Stimulated activated CD8-positive, alpha-beta memory T cell treated with anti-CD3 and anti-CD28 coated beads, Interleukin-15, amount 100 ng/mL, for 4 hours (primary cell): ENCODE data around the gene GPR12.

Experiments used
- DNase-seq, 2 donors: peaks; one replicate each; pipeline ENCODE4 v3.0.0-alpha.2; 2020; ENCODE audit warnings: low read depth in 2 of 2

GPR12 gene, protein sequence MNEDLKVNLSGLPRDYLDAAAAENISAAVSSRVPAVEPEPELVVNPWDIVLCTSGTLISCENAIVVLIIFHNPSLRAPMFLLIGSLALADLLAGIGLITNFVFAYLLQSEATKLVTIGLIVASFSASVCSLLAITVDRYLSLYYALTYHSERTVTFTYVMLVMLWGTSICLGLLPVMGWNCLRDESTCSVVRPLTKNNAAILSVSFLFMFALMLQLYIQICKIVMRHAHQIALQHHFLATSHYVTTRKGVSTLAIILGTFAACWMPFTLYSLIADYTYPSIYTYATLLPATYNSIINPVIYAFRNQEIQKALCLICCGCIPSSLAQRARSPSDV

DNA sequence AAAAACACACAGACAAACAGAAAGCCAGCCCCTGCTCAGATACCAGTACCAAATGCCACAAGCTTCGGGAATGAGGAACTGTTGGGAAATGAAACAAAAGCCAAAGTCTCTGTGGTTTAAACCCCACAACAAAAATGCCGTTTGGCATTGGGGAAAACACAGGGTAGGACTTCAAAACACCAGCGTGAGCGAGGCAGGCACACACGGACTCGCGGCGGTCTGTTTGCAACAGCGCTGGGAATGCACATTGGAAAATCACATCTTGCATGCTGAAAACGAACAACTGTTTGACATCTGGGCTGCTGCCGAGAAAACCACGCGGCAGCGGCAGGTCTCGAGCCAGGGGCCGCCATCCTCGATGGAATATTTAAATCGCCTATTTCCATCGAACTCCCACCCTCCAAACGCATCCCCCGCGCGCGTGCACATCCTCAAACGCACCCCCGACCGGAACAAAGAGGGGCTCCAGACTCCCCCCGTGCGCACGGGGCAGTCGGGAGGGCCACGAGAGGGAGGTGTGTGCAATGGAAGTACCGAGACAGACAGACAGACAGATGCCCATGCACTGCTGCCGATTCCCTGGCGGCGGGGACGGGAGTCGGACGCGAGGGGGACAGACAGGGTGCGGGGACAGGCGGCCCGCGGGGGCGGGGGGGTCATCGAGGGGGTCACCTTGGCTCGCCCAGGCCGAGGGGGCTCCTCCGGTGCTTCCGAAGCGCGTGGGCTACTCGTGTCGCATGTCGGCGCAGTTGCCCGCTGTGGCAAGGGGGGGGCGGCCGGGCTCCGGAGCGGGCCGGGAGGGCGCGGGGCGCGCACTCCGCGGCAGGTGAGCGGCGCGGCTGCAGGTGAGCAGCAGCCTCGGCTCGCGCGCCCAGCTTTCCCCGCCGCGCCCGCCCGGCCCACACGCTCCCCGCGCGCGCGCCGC, at the start of gene GPR12:
Gene GPR12 (minus strand): TSS at position 880 of the 925 bp plus-strand sequence. CDS start 959 bp downstream, outside the sequence.
- no peak for DNase-seq

DNA sequence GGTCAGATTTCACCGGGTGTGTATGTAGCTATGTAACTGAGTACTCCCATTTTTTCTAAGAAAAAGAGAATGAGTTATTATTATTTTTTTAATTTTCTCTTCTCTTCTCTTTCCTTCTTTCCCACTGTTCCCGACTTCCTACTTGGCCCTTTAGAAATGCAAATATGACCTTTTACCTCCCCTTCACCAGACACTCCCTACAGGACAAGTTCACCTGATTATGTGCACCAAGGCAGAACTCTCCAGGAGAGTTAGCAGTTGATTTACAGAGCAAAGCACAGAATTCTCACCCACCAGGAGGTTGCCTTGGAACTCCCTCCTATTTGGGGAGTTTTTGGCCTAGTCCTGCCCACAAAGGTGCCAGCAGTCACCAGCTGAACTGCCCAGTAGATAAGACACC, 49.5 kb upstream of the GPR12 start:
- no peak for DNase-seq

DNA sequence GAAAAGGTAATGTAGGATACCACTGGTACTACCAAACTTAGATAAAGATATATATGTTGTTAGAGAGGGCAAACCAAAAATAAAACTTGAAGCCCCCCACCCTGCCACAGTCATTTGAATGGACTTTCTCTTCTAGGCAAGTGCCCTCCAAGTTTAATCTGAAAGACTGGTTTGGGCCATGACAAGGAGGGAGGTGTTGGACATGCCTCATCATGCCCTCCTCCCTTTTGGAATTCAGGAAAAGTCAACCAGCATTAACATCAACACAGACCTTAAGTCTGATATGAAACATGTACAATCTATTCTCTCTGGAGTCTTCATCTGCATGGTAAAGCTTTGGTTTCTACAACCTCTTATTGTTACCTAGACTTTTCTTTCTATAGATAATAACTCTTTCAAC, 46.3 kb upstream of the GPR12 start:
- no peak for DNase-seq

DNA sequence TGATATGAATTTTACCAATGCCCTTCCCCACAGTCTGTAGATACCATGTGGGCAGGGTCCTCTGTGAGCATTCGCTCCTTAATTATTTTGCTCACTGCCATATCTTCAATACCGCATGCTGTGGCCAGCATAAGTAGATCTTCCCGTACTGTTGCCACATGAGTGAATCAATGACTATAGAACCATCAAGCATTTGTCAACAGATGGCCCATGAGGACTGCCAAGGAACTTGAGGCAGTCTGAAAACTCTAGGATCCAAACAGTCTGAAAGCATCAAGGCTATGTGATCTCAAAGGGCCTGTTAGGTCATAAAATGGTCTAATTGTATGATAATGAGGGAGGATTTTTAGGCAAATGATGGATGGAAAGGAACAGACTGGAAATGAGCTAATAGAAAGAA, 27.4 kb upstream of the GPR12 start:
- DNase-seq: no peak

DNA sequence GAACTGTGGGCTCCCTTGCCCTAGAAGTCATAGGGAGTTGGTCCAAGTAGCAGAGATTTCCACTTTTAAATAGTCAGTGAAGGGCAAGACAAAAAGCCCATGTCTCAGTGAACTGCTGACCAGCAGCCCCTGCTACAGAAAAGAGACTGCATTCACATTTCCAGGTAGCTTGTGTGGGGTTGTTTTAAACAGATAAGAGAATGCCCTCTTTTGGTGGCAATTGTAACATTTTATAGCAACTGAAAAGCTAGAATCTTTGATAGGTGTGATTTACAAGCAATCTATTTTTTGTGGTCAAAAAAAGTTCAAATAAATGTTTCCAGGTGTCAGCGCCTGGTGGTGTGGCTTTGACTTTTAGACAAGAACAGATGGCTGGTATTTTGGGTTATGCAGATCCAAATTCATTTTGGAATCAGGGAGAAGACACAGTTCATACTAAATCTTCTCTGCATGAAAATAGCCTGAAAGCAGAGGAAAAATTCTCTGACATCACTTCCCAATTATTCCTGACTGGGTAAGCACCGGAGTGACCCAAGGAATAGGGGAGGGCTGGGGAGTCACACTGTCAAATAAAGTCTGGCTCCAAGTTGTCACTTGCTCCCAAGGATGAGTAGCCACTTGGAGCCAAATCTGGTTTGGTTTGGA, 26.2 kb upstream of the GPR12 start:
- DNase-seq: no peak

DNA sequence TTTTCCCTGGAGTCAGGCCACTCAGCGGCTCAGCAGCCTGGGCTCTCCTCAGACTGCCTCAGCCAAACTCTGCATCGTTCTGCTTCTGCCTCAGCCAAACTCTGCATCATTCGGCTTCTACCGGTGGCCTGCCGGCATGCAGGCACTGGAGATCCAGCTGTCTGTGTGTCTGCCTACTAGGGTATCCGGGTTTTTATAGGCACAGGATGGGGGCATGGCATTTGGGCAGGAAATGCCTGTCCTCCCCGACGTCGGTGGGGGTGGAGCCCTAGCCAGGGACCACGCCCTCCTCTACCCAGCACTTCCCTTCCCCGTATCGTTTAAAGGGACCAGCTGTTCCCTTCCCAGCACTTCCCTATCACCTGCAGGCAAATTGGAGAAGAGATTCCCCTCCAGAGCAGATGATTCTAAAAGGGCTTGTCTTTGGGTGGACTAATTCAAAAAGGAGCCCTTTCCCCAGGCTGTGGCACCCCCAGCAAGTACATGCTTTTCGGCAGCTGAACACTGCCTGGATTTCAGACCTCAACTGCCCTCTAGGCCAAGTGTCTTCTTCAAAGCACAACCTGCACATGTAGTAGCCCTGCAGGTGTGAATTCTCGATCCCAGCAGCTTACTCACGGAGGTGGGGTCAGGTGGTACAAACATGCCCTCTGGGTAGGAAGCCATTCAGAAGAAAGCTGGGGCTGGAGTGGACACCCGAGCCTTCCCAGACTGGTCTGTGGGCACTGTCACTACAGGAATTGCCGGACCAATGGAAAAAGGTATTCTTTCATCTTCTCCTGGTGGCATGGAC, 25.4 kb upstream of the GPR12 start:
- DNase-seq: peak in 1 of 2 donors; percentile 8

DNA sequence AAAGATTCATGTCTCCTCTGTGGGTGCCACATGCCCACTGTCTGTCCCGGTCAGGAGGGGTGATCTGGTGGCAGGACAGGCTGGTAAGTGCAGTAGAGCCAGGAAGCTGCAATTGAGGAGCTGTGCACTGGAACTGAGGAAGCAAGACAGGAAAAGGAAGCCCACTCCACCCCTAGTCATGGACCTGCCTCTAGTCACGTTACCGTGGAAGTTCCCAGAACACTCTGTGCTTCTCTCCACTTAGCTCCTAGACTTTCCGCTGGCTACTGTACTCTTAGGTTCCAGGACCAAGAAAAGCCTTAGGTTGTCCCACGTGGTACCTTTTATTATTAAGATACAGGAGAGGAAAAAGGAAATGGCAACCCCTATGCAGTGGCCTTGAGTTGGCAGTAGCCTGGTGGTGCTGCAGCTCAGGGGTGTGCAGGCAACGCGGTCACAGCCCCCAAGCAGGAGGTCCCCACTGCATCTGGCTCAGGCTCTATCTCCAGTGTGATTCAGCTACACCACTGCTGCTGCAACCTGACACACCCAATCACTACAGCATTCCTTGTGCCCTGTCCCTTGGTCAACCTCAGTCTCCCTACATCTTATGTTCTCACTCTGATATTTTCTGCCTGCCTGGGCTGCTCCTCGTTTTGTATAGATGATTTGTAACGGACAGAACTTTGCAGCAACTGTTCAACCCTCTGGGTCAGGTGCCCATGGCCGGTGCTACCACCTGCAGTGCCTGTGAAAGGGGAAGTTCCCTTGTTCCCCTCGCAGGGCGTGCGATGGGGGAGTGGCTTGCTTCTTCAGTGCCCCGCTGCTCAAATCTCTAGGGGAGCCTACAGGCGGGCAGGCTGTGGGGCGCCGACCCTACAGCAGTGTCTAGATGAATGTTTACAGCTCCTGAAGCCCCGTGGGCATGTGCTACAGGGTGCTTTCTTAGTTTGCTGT, 24.4 kb upstream of the GPR12 start:
- no peak for DNase-seq

DNA sequence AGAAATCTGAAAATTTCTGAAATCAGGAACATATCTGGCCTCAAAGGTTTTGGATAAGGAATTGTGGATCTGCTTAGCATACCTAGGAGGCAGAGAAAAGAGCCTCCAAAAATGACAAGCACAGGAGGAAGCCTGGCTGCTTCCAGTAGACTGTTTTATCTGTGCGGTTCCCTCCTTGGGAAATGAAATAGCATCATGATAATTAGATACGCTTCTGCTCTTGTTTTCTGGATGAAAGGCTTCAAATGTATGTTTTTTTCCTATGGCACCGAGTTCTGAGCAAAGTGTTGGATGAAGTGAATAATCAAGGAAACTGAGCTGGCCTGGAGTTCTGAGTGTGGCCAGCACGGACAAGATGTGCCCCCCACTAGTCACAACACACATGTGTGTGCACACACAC, 19.8 kb upstream of the GPR12 start:
- DNase-seq: no peak

DNA sequence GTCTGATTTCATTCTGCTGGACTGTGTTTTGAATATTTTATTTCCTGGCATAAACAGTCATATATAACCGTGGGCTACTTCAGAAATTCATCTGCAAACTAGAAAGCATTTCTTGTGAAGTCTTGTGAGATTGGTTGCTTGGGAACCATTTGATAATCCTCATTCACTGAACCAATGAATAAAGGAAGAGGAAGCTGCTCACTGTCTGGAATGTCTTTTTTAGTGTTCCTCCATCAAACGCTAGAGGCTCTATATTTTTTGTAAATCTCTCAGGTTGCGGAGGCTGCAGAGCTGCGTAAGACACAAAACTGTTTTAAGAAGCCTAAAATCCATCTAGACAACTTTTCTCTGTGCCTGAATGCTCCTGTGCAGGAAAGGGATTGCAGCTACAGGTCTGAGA, 18.7 kb upstream of the GPR12 start:
- DNase-seq: no peak

DNA sequence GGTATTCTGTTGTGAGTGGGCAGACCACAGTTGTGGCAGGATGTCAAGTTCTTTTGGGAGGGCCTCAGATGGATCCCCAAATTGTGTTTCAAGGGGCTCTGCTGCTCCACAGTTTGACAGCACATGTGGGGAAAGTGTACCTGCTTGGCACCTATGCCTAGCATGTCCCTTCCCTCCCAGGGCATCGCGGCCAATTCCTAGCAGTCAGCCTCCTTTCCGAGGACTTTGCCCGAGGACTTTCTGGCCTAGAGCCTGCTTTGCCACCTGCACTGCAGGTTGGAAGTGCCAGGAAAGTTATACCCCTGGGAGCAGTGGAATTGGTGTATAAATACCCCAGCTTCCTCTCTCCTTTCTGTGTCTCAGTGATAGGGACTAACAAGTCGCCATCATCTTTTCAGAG, 11.9 kb upstream of the GPR12 start:
- no peak for DNase-seq

DNA sequence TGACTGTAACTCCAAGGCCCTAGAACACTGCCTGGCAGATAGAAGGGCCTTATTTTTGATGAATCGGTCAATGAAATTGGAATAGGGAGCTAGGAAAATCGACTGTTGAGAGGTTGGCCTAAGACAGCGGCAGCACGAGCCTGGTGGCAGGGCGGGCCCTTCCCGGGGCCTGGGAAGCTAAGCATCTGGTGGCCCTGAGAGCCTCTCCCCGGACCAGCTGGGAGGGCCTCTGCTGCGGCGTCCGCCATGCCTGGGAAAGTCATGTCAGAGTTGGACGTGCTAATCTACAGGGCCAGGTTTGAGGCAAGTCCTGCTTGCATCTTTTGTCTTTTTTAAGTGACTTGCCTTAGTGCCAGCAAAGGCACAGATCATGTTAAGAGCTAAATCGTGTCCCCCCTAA, 11.2 kb upstream of the GPR12 start:
- no peak for DNase-seq

DNA sequence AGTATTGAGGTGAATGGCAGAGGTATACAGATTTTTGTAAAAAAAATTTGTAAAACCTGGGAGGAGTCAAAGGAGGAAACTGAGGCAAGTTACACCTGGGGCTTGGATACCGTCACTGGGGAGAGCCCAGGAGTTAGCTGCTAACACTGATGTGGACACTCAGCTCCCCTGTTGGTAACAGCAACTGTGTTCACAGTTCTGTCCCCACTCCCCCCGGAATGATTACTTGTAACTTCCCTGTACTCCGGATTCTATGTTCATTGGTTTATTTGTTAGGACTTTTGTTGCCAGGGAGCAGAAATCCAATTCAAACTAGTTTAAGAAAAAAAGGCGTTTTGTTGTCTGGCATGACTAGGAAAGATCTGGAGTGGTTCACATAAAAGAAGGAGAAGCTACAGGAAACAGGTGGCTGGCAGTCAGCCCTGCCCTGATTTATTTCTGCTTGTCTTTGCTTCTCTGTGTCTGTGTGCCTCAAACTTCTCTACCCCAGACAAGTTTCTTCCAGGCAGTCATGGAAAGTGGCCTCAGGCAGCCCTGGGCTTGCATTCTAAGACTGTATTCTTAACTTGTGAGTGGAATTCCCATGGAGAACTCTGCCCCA, 2.3 kb upstream of the GPR12 start:
- DNase-seq: no peak

DNA sequence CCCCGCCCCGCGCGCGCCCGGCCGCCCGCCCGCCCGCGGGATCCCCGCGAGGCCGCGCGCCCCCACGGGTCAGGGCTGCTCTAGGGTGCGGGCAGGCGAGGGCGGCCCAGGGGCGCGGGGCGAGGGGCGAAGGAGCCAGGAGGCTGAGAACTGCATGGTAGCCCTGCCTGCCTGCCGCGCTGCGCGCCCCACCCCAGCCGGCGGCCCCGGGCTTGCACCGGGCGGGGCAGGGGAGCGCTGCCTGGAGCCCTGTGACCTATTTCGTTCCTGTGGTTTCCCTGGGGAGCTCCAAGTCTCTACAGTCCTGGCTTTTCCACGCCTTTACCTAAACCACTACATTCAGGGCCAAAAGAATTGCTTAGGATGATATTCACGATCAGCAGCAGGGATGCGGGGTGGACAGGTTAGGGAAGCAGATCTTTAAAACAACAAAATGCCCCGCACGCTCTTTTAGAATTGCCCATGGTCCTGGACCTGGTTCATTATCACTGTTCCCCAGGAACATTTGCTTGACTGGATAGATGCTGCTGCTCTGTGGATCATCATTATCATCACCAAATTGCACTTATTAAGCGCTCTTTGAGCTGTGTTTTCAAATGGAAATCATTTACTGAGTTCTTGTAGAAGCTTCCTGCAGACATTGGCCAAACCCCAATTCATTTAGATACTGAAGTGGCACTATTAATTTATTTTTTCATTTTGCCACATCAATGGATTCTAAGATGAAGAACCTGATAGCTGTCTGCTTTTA, 421 bp upstream of the GPR12 start:
- DNase-seq: no peak

DNA sequence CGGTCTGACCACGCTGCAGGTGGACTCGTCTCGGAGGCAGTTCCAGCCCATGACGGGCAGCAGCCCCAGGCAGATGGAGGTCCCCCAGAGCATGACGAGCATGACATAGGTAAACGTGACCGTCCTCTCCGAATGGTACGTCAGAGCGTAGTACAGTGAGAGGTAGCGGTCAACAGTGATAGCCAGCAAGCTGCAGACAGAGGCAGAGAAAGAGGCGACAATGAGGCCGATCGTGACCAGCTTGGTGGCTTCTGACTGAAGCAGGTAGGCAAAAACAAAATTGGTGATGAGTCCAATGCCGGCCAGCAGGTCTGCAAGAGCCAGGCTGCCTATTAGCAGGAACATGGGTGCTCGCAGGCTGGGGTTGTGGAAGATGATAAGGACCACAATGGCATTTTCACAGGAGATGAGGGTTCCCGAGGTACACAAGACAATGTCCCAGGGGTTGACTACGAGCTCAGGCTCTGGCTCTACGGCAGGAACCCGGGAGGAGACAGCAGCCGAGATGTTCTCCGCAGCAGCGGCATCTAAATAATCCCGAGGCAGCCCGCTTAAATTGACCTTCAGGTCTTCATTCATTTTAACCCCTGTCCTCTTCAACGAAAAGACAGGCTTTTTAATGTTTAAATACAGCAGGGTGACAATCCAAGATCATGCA, 1.2 kb downstream of the GPR12 start:
- DNase-seq: no peak

DNA sequence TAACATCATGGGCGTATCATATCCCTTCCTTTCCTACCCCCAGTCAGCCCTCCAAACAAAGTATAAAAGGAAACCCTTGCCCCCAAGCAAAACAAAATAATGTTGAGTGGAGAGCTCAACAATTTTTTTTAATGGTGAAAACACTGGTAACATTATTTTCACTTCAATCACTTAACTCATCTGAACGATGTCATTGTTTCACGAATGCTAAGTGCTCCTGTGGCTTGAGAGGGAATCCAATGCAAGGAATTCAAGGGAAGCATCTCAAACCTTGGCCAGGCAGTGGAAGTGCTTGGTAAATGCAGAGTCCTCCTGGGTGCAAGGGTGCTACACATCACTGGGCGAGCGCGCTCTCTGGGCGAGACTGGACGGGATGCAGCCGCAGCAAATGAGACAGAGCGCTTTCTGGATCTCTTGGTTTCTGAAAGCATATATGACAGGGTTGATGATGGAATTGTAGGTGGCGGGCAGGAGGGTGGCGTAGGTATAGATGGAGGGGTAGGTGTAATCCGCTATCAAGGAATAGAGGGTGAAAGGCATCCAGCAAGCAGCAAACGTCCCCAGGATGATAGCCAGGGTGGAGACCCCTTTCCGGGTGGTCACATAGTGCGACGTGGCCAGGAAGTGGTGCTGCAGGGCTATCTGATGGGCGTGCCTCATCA, 2.0 kb downstream of the GPR12 start:
- DNase-seq: no peak

DNA sequence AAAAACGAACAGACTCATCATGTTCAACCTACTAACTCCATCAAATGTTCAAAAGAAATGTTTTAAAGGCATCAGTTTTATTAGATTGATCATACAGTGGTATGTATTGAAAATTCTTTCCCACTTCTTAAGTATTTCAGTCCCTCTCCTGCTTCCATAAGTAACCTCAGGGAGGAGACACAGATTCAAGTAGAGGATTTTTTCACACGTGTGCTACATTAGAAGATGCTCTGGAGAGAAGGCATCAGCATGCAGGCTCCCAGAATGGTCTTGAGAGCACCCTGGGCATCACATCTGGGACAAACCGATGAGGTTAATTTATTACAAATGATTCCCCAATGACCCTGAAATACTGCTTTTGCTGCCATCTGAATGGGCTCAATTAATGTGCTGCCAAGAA, 3.6 kb downstream of the GPR12 start:
- no peak for DNase-seq

DNA sequence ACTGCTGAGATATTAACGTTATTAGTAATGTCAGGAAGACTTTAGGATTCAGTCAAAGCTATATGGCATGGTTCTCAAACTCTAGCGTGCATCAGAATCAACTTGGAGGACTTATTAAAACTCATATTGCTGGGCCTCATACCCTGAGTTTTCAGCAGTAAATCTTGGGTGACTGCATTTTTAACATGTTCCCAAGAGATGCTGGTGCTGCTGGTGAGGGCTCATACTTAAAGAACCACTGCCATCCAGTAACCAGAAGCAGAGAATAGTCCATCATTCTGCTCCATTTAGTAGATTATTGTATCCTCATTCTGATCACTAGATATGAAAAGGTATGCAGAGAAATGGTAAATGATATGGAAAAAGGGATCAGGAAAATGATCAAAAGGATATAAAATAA, 7.9 kb downstream of the GPR12 start:
- no peak for DNase-seq

DNA sequence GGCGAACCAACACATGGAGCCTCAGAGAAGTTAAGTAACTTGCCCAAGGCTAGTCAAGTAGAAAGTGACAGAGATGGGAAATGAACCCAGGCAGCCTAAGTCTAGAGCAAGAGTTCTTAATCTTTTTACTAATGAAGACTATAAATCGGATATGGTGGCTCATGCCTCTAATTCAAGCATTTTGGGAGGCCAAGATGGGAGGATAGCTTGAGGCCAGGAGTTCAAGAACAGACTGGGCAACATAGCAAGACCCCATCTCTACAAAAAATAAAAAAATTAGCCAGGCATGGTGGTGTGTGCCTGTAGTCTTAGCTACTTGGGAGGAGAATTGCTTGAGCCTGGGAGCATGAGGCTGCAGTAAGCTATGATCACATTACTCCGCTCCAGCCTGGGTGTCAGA, 10.7 kb downstream of the GPR12 start:
- no peak for DNase-seq
